Liver (tissue), 9 donors: ENCODE data around the gene MAP4K4. TPM values are rescaled to one million over a fixed set of nuclear protein-coding genes. Genes with fewer than 3 reads are reported as not detected.

ENCODE experiments used
- DNase-seq: peaks from one replicate; pipeline ENCODE4 v3.0.0-alpha.2; 2017; ENCODE audit warnings: low spot score
- H3K27ac ChIP-seq, 2 donors: one replicate each; pipeline ENCODE4 v1.7.0; 2013; ENCODE audit warnings: inconsistent platforms in 2 of 2, low read length in 2 of 2, control low read depth in 1 of 2, low read depth in 1 of 2, mild to moderate bottlenecking in 1 of 2
- H3K27me3 ChIP-seq, 4 donors: one replicate each; pipeline versions ENCODE4 v1.6.1 to v1.7.0; 2013; ENCODE audit warnings: low read length in 3 of 4, inconsistent platforms in 1 of 4, mild to moderate bottlenecking in 1 of 4, moderate library complexity in 1 of 4; ENCODE audit not compliant: control insufficient read depth in 4 of 4, insufficient read depth in 4 of 4
- H3K36me3 ChIP-seq, 4 donors: one replicate each; pipeline versions ENCODE4 v1.6.1 to v1.7.0; 2013; ENCODE audit warnings: low read length in 3 of 4, mild to moderate bottlenecking in 3 of 4, low read depth in 1 of 4, moderate library complexity in 1 of 4; ENCODE audit not compliant: control insufficient read depth in 4 of 4, insufficient read depth in 3 of 4
- H3K4me1 ChIP-seq, 4 donors: one replicate each; pipeline versions ENCODE4 v1.6.1 to v1.7.0; 2013; ENCODE audit warnings: low read length in 3 of 4, mild to moderate bottlenecking in 3 of 4, moderate library complexity in 1 of 4; ENCODE audit not compliant: control insufficient read depth in 4 of 4, insufficient read depth in 4 of 4
- H3K4me3 ChIP-seq, 3 donors: one replicate each; pipeline versions ENCODE4 v1.6.1 to v1.7.0; 2013; ENCODE audit warnings: low read length in 3 of 3, control low read depth in 1 of 3, low read depth in 1 of 3, mild to moderate bottlenecking in 1 of 3
- H3K9ac ChIP-seq, 2 donors: one replicate each; pipeline ENCODE4 v1.7.0; 2013; ENCODE audit warnings: low read length in 2 of 2, mild to moderate bottlenecking in 2 of 2, moderate library complexity in 2 of 2, control low read depth in 1 of 2, low read depth in 1 of 2
- H3K9me3 ChIP-seq, 4 donors: one replicate each; pipeline versions ENCODE4 v1.6.1 to v1.7.0; 2013; ENCODE audit warnings: low read length in 3 of 4; ENCODE audit not compliant: control insufficient read depth in 4 of 4
- EGR1 ChIP-seq, 2 donors: IDR thresholded peaks; 2 replicates each; pipeline ENCODE4 v1.6.1; 2016 to 2018; ENCODE audit warnings: antibody characterized with exemption in 2 of 2, low read depth in 2 of 2
- FOXA1 ChIP-seq: IDR thresholded peaks from 2 replicates; pipeline ENCODE4 v1.6.1; 2016; ENCODE audit warnings: antibody characterized with exemption
- FOXA2 ChIP-seq: IDR thresholded peaks from 2 replicates; pipeline ENCODE4 v1.6.1; 2016; ENCODE audit warnings: antibody characterized with exemption
- GABPA ChIP-seq, 2 donors: IDR thresholded peaks in 1 of 2; conservative IDR thresholded peaks in 1 of 2; 2 replicates each; pipeline ENCODE4 v1.6.1; 2016; ENCODE audit warnings: antibody characterized with exemption in 2 of 2, mild to moderate bottlenecking in 1 of 2, moderate library complexity in 1 of 2
- HNF4A ChIP-seq, 2 donors: conservative IDR thresholded peaks; 2 replicates each; pipeline ENCODE4 v1.6.1; 2016; ENCODE audit warnings: antibody characterized with exemption in 2 of 2, mild to moderate bottlenecking in 2 of 2
- HNF4G ChIP-seq: IDR thresholded peaks from 2 replicates; pipeline ENCODE4 v1.6.1; 2016; ENCODE audit warnings: antibody characterized with exemption
- JUND ChIP-seq, 2 donors: IDR thresholded peaks; 2 replicates each; pipeline ENCODE4 v1.6.1; 2016; ENCODE audit warnings: antibody characterized with exemption in 2 of 2
- NR2F2 ChIP-seq: IDR thresholded peaks from 2 replicates; pipeline ENCODE4 v1.6.1; 2016; ENCODE audit warnings: antibody characterized with exemption
- RAD21 ChIP-seq, 2 donors: IDR thresholded peaks; 2 replicates each; pipeline ENCODE4 v1.6.1; 2016; ENCODE audit warnings: antibody characterized with exemption in 2 of 2, mild to moderate bottlenecking in 2 of 2
- RXRA ChIP-seq, 2 donors: IDR thresholded peaks; 2 replicates each; pipeline ENCODE4 v1.6.1; 2017 to 2018; ENCODE audit warnings: antibody characterized with exemption in 2 of 2, mild to moderate bottlenecking in 1 of 2
- SP1 ChIP-seq: IDR thresholded peaks from 2 replicates; pipeline ENCODE4 v1.6.1; 2018; ENCODE audit warnings: antibody characterized with exemption, mild to moderate bottlenecking
- TAF1 ChIP-seq: conservative IDR thresholded peaks from 2 replicates; pipeline ENCODE4 v1.6.1; 2016; ENCODE audit warnings: antibody characterized with exemption, mild to moderate bottlenecking
- YY1 ChIP-seq: IDR thresholded peaks from 2 replicates; pipeline ENCODE4 v1.6.1; 2016; ENCODE audit warnings: antibody characterized with exemption, mild to moderate bottlenecking
- WGBS: extraction: QIAGEN DNeasy Blood & Tissue Kit; methylation state at CpG from one replicate; pipeline ENCODE4 v1.1.7; 2013; 5-methylcytosine and 5-hydroxymethylcytosine counted together
- polyA plus RNA-seq, 2 donors: library from polyadenylated mRNA; stranded (reverse) in 1 of 2; unstranded in 1 of 2; fragments of 200-250 nt in 1 of 2; fragments of >200 nt in 1 of 2; fragmentation: Nextera tagmentation in 1 of 2; extraction: Ambion mirVana in 1 of 2; gene quantifications; one replicate each; pipeline versions ENCODE4 v1.2.1 to v1.2.3, GENCODE V29; 2013 to 2015
- total RNA-seq, 2 donors: library from RNA; depleted of rRNA; stranded (reverse); fragments of >200 nt; gene quantifications; one replicate each; pipeline ENCODE4 v1.2.3, GENCODE V29; 2014
- TF ChIP-seq, protein P1 (sequence below): IDR thresholded peaks from 2 replicates; pipeline ENCODE4 v1.6.1; 2016; ENCODE audit warnings: antibody characterized with exemption, mild to moderate bottlenecking
- TF ChIP-seq, protein P2 (sequence below): IDR thresholded peaks from 2 replicates; pipeline ENCODE4 v1.6.1; 2016; ENCODE audit warnings: antibody characterized with exemption
- TF ChIP-seq, protein P3 (sequence below): IDR thresholded peaks from 2 replicates; pipeline ENCODE4 v1.6.1; 2016; ENCODE audit warnings: antibody characterized with exemption
- TF ChIP-seq, protein P4 (sequence below): fragments of 150-350 bp; IDR thresholded peaks from 2 replicates; pipeline ENCODE4 v1.5.1; 2017; ENCODE audit warnings: improper control_type of control experiment, low read depth, low read length; ENCODE audit not compliant: missing input control
- TF ChIP-seq, protein P5 (sequence below): IDR thresholded peaks from 2 replicates; pipeline ENCODE4 v1.6.1; 2016; ENCODE audit warnings: antibody characterized with exemption
- donor health status: healthy.
- donor health status: healthy.
- donor health status: healthy.
- donor health status: healthy.
- donor health status: healthy.

Gene MAP4K4
- total and polyA plus RNA-seq, 4 donors: 9.1 to 40.0 (median 23.6) TPM

DNA sequence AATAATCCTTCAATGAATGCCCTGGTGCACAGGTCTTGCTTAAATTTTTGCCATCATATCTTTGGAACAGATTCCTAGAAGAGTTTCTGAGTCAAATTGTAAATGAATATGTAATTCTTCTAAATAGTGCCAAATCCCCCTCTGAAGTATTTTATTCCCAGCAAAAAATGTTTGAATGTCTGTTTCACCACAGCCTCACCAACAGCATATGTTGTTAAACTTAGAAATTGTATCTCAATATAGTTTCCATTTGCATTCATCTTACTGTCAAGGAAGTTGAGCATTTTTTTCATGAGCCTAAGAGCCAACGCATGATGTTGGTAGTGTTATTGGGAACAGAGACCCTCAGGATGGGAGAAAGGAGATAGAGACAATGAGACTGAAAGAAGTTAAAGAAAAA lies 207.4 kb downstream of the MAP4K4 start:
- H3K9me3 ChIP-seq: peaks cover 0 to 8% (median 2%) of the 10 kb centered on the region in 4 donors
- no peaks in the 10 kb centered on the region for H3K4me1 ChIP-seq
- 94% methylated on average over 1 of the region's 1 CpG for WGBS
- no peaks in the 10 kb centered on the region for H3K36me3 ChIP-seq
- no peak overlapping the region for H3K9ac ChIP-seq
- H3K4me3 ChIP-seq: no peak overlapping the region
- H3K27me3 ChIP-seq: no peaks in the 10 kb centered on the region
- no peak for DNase-seq
- no peak for TF ChIP-seq JUND (IDR thresholded peaks at IDR 0.05)
- no peak for TF ChIP-seq SP1
- no peak for TF ChIP-seq FOXA2
- no peak for TF ChIP-seq NR2F2
- no peak for TF ChIP-seq EGR1 (IDR thresholded peaks at IDR 0.05; ENCODE audit: low read depth in 2 of 2)
- TF ChIP-seq FOXA1: no peak
- TF ChIP-seq RAD21 (IDR thresholded peaks at IDR 0.05): no peak
- TF ChIP-seq, protein P1, sequence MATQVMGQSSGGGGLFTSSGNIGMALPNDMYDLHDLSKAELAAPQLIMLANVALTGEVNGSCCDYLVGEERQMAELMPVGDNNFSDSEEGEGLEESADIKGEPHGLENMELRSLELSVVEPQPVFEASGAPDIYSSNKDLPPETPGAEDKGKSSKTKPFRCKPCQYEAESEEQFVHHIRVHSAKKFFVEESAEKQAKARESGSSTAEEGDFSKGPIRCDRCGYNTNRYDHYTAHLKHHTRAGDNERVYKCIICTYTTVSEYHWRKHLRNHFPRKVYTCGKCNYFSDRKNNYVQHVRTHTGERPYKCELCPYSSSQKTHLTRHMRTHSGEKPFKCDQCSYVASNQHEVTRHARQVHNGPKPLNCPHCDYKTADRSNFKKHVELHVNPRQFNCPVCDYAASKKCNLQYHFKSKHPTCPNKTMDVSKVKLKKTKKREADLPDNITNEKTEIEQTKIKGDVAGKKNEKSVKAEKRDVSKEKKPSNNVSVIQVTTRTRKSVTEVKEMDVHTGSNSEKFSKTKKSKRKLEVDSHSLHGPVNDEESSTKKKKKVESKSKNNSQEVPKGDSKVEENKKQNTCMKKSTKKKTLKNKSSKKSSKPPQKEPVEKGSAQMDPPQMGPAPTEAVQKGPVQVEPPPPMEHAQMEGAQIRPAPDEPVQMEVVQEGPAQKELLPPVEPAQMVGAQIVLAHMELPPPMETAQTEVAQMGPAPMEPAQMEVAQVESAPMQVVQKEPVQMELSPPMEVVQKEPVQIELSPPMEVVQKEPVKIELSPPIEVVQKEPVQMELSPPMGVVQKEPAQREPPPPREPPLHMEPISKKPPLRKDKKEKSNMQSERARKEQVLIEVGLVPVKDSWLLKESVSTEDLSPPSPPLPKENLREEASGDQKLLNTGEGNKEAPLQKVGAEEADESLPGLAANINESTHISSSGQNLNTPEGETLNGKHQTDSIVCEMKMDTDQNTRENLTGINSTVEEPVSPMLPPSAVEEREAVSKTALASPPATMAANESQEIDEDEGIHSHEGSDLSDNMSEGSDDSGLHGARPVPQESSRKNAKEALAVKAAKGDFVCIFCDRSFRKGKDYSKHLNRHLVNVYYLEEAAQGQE: no peak
- TF ChIP-seq, protein P2, sequence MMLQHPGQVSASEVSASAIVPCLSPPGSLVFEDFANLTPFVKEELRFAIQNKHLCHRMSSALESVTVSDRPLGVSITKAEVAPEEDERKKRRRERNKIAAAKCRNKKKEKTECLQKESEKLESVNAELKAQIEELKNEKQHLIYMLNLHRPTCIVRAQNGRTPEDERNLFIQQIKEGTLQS: no peak
- TF ChIP-seq GABPA (IDR thresholded peaks at IDR 0.05 in 1 of 2, conservative IDR thresholded peaks at IDR 0.05 in 1 of 2): no peak
- TF ChIP-seq, protein P3, sequence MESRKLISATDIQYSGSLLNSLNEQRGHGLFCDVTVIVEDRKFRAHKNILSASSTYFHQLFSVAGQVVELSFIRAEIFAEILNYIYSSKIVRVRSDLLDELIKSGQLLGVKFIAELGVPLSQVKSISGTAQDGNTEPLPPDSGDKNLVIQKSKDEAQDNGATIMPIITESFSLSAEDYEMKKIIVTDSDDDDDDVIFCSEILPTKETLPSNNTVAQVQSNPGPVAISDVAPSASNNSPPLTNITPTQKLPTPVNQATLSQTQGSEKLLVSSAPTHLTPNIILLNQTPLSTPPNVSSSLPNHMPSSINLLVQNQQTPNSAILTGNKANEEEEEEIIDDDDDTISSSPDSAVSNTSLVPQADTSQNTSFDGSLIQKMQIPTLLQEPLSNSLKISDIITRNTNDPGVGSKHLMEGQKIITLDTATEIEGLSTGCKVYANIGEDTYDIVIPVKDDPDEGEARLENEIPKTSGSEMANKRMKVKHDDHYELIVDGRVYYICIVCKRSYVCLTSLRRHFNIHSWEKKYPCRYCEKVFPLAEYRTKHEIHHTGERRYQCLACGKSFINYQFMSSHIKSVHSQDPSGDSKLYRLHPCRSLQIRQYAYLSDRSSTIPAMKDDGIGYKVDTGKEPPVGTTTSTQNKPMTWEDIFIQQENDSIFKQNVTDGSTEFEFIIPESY: no peak
- TF ChIP-seq RXRA (IDR thresholded peaks at IDR 0.05): no peak
- TF ChIP-seq HNF4A (conservative IDR thresholded peaks at IDR 0.05): no peak
- TF ChIP-seq, protein P4, sequence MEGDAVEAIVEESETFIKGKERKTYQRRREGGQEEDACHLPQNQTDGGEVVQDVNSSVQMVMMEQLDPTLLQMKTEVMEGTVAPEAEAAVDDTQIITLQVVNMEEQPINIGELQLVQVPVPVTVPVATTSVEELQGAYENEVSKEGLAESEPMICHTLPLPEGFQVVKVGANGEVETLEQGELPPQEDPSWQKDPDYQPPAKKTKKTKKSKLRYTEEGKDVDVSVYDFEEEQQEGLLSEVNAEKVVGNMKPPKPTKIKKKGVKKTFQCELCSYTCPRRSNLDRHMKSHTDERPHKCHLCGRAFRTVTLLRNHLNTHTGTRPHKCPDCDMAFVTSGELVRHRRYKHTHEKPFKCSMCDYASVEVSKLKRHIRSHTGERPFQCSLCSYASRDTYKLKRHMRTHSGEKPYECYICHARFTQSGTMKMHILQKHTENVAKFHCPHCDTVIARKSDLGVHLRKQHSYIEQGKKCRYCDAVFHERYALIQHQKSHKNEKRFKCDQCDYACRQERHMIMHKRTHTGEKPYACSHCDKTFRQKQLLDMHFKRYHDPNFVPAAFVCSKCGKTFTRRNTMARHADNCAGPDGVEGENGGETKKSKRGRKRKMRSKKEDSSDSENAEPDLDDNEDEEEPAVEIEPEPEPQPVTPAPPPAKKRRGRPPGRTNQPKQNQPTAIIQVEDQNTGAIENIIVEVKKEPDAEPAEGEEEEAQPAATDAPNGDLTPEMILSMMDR: no peak
- no peak for TF ChIP-seq YY1
- no peak for TF ChIP-seq HNF4G
- TF ChIP-seq TAF1: no peak
- TF ChIP-seq, protein P5, sequence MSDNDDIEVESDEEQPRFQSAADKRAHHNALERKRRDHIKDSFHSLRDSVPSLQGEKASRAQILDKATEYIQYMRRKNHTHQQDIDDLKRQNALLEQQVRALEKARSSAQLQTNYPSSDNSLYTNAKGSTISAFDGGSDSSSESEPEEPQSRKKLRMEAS: no peak
- no peak overlapping the region for H3K27ac ChIP-seq
